ENCODE data around the gene ZSWIM5. TPM values are rescaled to one million over a fixed set of nuclear protein-coding genes. Genes with fewer than 3 reads are reported as not detected.
A peak's percentile ranks its signal among the peaks of the same experiment; 100 is the strongest.
"Not testable (repeated sequence)": the region's sequence is repeated elsewhere in the genome, so short reads cannot be mapped to it uniquely, and the experiment has no call there.

Gene ZSWIM5
- total RNA-seq, 5 donors from 2014 or later (not counting 1 experiment from before 2014, with no cell fraction given), result 1.6 to 4.0 (median 2.0) TPM

- 41% methylated on average over 3 of the region's 3 CpGs for WGBS (ENCODE audit: insufficient coverage)
- H3K4me1 ChIP-seq (ENCODE audit: control insufficient read depth in 1 of 2, extremely low read depth in 1 of 2, insufficient read depth in 2 of 2, low read length in 2 of 2); H3K27me3 Mint-ChIP-seq; H3K27ac ChIP-seq (ENCODE audit: low read length); H3K36me3 ChIP-seq (ENCODE audit: control insufficient read depth in 2 of 2, extremely low read depth in 1 of 2, insufficient read depth in 1 of 2, low read length in 1 of 2); ATAC-seq (replicated peaks in 1 of 4); H3K27me3 ChIP-seq (replicated peaks in 1 of 2; ENCODE audit: control insufficient read depth in 2 of 2, extremely low read depth in 1 of 2, insufficient read depth in 2 of 2, low read length in 1 of 2); POLR2A ChIA-PET; H3K9me3 ChIP-seq; H3K4me3 ChIP-seq (ENCODE audit: control insufficient read depth in 1 of 2, extremely low read depth in 1 of 2, low read length in 1 of 2): not testable (repeated sequence)
- H3K4me1 Mint-ChIP-seq, result peaks cover 20 to 32% (median 21%) of the 10 kb centered on the region in 3 donors
- CTCF ChIA-PET, result interaction anchor here in 1 of 2 donors (0.6 to 1.3 kb wide), 2 partner anchors 10 to 230 kb away, joined by 3 to 4 read pairs; no protein-coding TSS in a partner anchor
- peak in 1 of 35 experiments; percentile 11 for DNase-seq
- H3K4me3 Mint-ChIP-seq, result peak overlapping the region in 2 of 3 donors; percentile 55 to 69
- H3K27ac Mint-ChIP-seq, result peak overlapping the region; percentile 45 to 87
- H3K36me3 Mint-ChIP-seq, result peaks cover 13% of the 10 kb centered on the region
- H3K9me3 Mint-ChIP-seq, result peaks cover 2 to 16% (median 5%) of the 10 kb centered on the region in 3 donors
Measured at GRCh38 chr1:45163111-45163510, 43.3 kb downstream of the ZSWIM5 start.

- ATAC-seq (replicated peaks in 1 of 4); H3K27ac ChIP-seq (ENCODE audit: low read length); H3K9me3 ChIP-seq; H3K4me3 ChIP-seq (ENCODE audit: control insufficient read depth in 1 of 2, extremely low read depth in 1 of 2, low read length in 1 of 2); POLR2A ChIA-PET; H3K27me3 ChIP-seq (replicated peaks in 1 of 2; ENCODE audit: control insufficient read depth in 2 of 2, extremely low read depth in 1 of 2, insufficient read depth in 2 of 2, low read length in 1 of 2); H3K4me1 ChIP-seq (ENCODE audit: control insufficient read depth in 1 of 2, extremely low read depth in 1 of 2, insufficient read depth in 2 of 2, low read length in 2 of 2); H3K36me3 ChIP-seq (ENCODE audit: control insufficient read depth in 2 of 2, extremely low read depth in 1 of 2, insufficient read depth in 1 of 2, low read length in 1 of 2); H3K27me3 Mint-ChIP-seq: not testable (repeated sequence)
- 73% methylated on average over 10 of the region's 14 CpGs for WGBS (ENCODE audit: insufficient coverage)
- CTCF ChIA-PET, result interaction anchor here in 1 of 2 donors (0.6 kb wide), 1 partner anchor 231 kb away, joined by 4 read pairs; no protein-coding TSS in a partner anchor
- peak in 32 of 35 experiments; percentile 7 to 65 (median 43) for DNase-seq
- peaks cover 20 to 32% (median 21%) of the 10 kb centered on the region in 3 donors for H3K4me1 Mint-ChIP-seq
- peaks cover 13% of the 10 kb centered on the region for H3K36me3 Mint-ChIP-seq
- H3K9me3 Mint-ChIP-seq, result peaks cover 2 to 16% (median 5%) of the 10 kb centered on the region in 3 donors
- peak overlapping the region; percentile 45 to 87 for H3K27ac Mint-ChIP-seq
- H3K4me3 Mint-ChIP-seq, result peak overlapping the region in 2 of 3 donors; percentile 55 to 69
Measured at GRCh38 chr1:45162041-45163035, 44.1 kb downstream of the ZSWIM5 start.

- Mint-ChIP-seq H3K27me3 (peaks cover 0 to 9% of the 10 kb centered on the region in 2 donors), H3K4me1 (peaks cover 0 to 4% (median 0%) of the 10 kb centered on the region in 3 donors), H3K9me3 (peaks cover 0 to 9% (median 0%) of the 10 kb centered on the region in 3 donors), H3K4me3 (no peak overlapping the region), H3K27ac (no peak overlapping the region), H3K36me3 (peaks cover 4% of the 10 kb centered on the region)
- H3K36me3 ChIP-seq (ENCODE audit: control insufficient read depth in 2 of 2, extremely low read depth in 1 of 2, insufficient read depth in 1 of 2, low read length in 1 of 2), result no peaks in the 10 kb centered on the region
- DNase-seq (no peak), ATAC-seq (replicated peaks in 1 of 4) (no peak)
- H3K4me3 ChIP-seq (ENCODE audit: control insufficient read depth in 1 of 2, extremely low read depth in 1 of 2, low read length in 1 of 2), result no peak overlapping the region
- H3K27ac ChIP-seq (ENCODE audit: low read length), result no peak overlapping the region
- ChIA-PET CTCF (no interaction called here), POLR2A (no interaction called here)
- no peaks in the 10 kb centered on the region for H3K27me3 ChIP-seq (replicated peaks in 1 of 2; ENCODE audit: control insufficient read depth in 2 of 2, extremely low read depth in 1 of 2, insufficient read depth in 2 of 2, low read length in 1 of 2)
- H3K9me3 ChIP-seq, result no peaks in the 10 kb centered on the region
- no peaks in the 10 kb centered on the region for H3K4me1 ChIP-seq (ENCODE audit: control insufficient read depth in 1 of 2, extremely low read depth in 1 of 2, insufficient read depth in 2 of 2, low read length in 2 of 2)
Measured at GRCh38 chr1:45155957-45156356, 50.4 kb downstream of the ZSWIM5 start.

GRCh38 chr1:45155423-45155822 lies 51.0 kb downstream of the ZSWIM5 start:
- Histone ChIP-seq H3K27ac (ENCODE audit: low read length) (no peak overlapping the region), H3K36me3 (ENCODE audit: control insufficient read depth in 2 of 2, extremely low read depth in 1 of 2, insufficient read depth in 1 of 2, low read length in 1 of 2) (no peaks in the 10 kb centered on the region), H3K9me3 (no peaks in the 10 kb centered on the region), H3K4me3 (ENCODE audit: control insufficient read depth in 1 of 2, extremely low read depth in 1 of 2, low read length in 1 of 2) (no peak overlapping the region), H3K27me3 (replicated peaks in 1 of 2; ENCODE audit: control insufficient read depth in 2 of 2, extremely low read depth in 1 of 2, insufficient read depth in 2 of 2, low read length in 1 of 2) (no peaks in the 10 kb centered on the region), H3K4me1 (ENCODE audit: control insufficient read depth in 1 of 2, extremely low read depth in 1 of 2, insufficient read depth in 2 of 2, low read length in 2 of 2) (no peaks in the 10 kb centered on the region)
- Mint-ChIP-seq H3K4me1 (peaks cover 0 to 4% (median 0%) of the 10 kb centered on the region in 3 donors), H3K4me3 (no peak overlapping the region), H3K27ac (no peak overlapping the region), H3K36me3 (peaks cover 4% of the 10 kb centered on the region), H3K9me3 (peaks cover 0 to 9% (median 0%) of the 10 kb centered on the region in 3 donors), H3K27me3 (peaks cover 0 to 9% of the 10 kb centered on the region in 2 donors)
- CTCF ChIA-PET, result no interaction called here
- POLR2A ChIA-PET, result no interaction called here
- no CpG with 5 or more reads among the region's 7 CpGs for WGBS (ENCODE audit: insufficient coverage)
- no peak for ATAC-seq (replicated peaks in 1 of 4)
- DNase-seq, result no peak

GRCh38 chr1:45152126-45152525 lies 54.3 kb downstream of the ZSWIM5 start:
- Mint-ChIP-seq H3K9me3 (peaks cover 0 to 9% (median 0%) of the 10 kb centered on the region in 3 donors), H3K36me3 (peaks cover 4% of the 10 kb centered on the region), H3K27me3 (peaks cover 0 to 9% of the 10 kb centered on the region in 2 donors), H3K27ac (no peak overlapping the region), H3K4me1 (peaks cover 0 to 17% (median 2%) of the 10 kb centered on the region in 3 donors), H3K4me3 (no peak overlapping the region)
- ChIA-PET POLR2A (no interaction called here), CTCF (no interaction called here)
- Histone ChIP-seq H3K9me3 (no peaks in the 10 kb centered on the region), H3K27ac (ENCODE audit: low read length) (no peak overlapping the region), H3K27me3 (replicated peaks in 1 of 2; ENCODE audit: control insufficient read depth in 2 of 2, extremely low read depth in 1 of 2, insufficient read depth in 2 of 2, low read length in 1 of 2) (no peaks in the 10 kb centered on the region), H3K4me3 (ENCODE audit: control insufficient read depth in 1 of 2, extremely low read depth in 1 of 2, low read length in 1 of 2) (no peak overlapping the region), H3K4me1 (ENCODE audit: control insufficient read depth in 1 of 2, extremely low read depth in 1 of 2, insufficient read depth in 2 of 2, low read length in 2 of 2) (no peaks in the 10 kb centered on the region), H3K36me3 (ENCODE audit: control insufficient read depth in 2 of 2, extremely low read depth in 1 of 2, insufficient read depth in 1 of 2, low read length in 1 of 2) (no peaks in the 10 kb centered on the region)
- WGBS (ENCODE audit: insufficient coverage), result 96% methylated on average over 2 of the region's 3 CpGs
- ATAC-seq (replicated peaks in 1 of 4), result no peak
- DNase-seq, result no peak

- no peak for DNase-seq
- CTCF ChIA-PET, result no interaction called here
Measured at GRCh38 chr1:45148209-45148825, 58.1 kb downstream of the ZSWIM5 start.

More at GRCh38 chr1:45148209-45148825, 58.1 kb downstream of the ZSWIM5 start:
- Histone ChIP-seq H3K27ac (ENCODE audit: low read length) (no peak overlapping the region), H3K9me3 (no peaks in the 10 kb centered on the region), H3K4me1 (ENCODE audit: control insufficient read depth in 1 of 2, extremely low read depth in 1 of 2, insufficient read depth in 2 of 2, low read length in 2 of 2) (no peaks in the 10 kb centered on the region), H3K27me3 (replicated peaks in 1 of 2; ENCODE audit: control insufficient read depth in 2 of 2, extremely low read depth in 1 of 2, insufficient read depth in 2 of 2, low read length in 1 of 2) (no peaks in the 10 kb centered on the region), H3K4me3 (ENCODE audit: control insufficient read depth in 1 of 2, extremely low read depth in 1 of 2, low read length in 1 of 2) (no peak overlapping the region), H3K36me3 (ENCODE audit: control insufficient read depth in 2 of 2, extremely low read depth in 1 of 2, insufficient read depth in 1 of 2, low read length in 1 of 2) (no peaks in the 10 kb centered on the region)
- WGBS (ENCODE audit: insufficient coverage), result no CpG with 5 or more reads among the region's 1 CpG
- Mint-ChIP-seq H3K27me3 (peaks cover 0 to 4% of the 10 kb centered on the region in 2 donors), H3K4me3 (no peak overlapping the region), H3K9me3 (no peaks in the 10 kb centered on the region), H3K4me1 (peaks cover 2 to 22% (median 9%) of the 10 kb centered on the region in 3 donors), H3K27ac (no peak overlapping the region), H3K36me3 (peaks cover 4% of the 10 kb centered on the region)
- ATAC-seq (replicated peaks in 1 of 4), result no peak
- POLR2A ChIA-PET, result no interaction called here

Measured in T-cell (primary cell).